Left lung (tissue), 10 donors: ENCODE results near the gene TENM3. TPM values are rescaled to one million over a fixed set of nuclear protein-coding genes. Genes with fewer than 3 reads are reported as not detected.

ENCODE experiments used
- ATAC-seq: fragments of 200-7000 bp; cut with Tn5 transposase; one replicate; pipeline ENCODE4 v1.9.1; 2020; ENCODE audit warnings: moderate library complexity
- DNase-seq, 4 donors: peaks; one replicate each; pipeline ENCODE4 v3.0.0-alpha.2; 2013 to 2020
- H3K27ac ChIP-seq, 2 donors: fragments of 200-600 bp; sonication (generic) in 1 of 2; one replicate each; pipeline versions ENCODE4 v1.5.0 to v1.8.0; 2020 to 2021
- H3K27me3 ChIP-seq, 2 donors: fragments of 200-600 bp; sonication (generic) in 1 of 2; one replicate each; pipeline versions ENCODE4 v1.5.0 to v1.8.0; 2020 to 2021
- H3K36me3 ChIP-seq, 2 donors: fragments of 200-600 bp; sonication (generic) in 1 of 2; one replicate each; pipeline versions ENCODE4 v1.5.0 to v1.8.0; 2020 to 2021
- H3K4me1 ChIP-seq, 2 donors: fragments of 200-600 bp; one replicate each; pipeline ENCODE4 v1.8.0; 2021
- H3K4me3 ChIP-seq, 2 donors: fragments of 200-600 bp; sonication (generic) in 1 of 2; one replicate each; pipeline versions ENCODE4 v1.5.0 to v1.8.0; 2020 to 2021; ENCODE audit warnings: mild to moderate bottlenecking in 1 of 2
- H3K9me3 ChIP-seq, 2 donors: fragments of 200-600 bp; sonication (generic) in 1 of 2; one replicate each; pipeline versions ENCODE4 v1.5.0 to v1.8.0; 2020 to 2021
- CTCF ChIP-seq, 2 donors: fragments of 200-600 bp; sonication (generic) in 1 of 2; IDR thresholded peaks; one replicate each; pipeline versions ENCODE4 v1.5.0 to v1.8.0; 2021; ENCODE audit warnings: antibody characterized with exemption in 2 of 2
- intact Hi-C, 2 donors: fragments of 100-400 bp; cut with DNase I; formaldehyde crosslinking; loops; one replicate each; pipeline versions ENCODE4 v1.11.2 to v1.14.2; 2022
- polyA plus RNA-seq, 6 donors: library from polyadenylated mRNA; unstranded; fragments of 120-200 nt; gene quantifications; one replicate each; pipeline ENCODE4 v1.2.1, GENCODE V29; 2013; ENCODE audit not compliant: insufficient read length in 6 of 6
- total RNA-seq, 2 donors: library from RNA; stranded (reverse); fragmentation: NEBNext Ultra II Directional; extraction: Animal tissue kit (Norgen Biotek cat#: 25700); gene quantifications; one replicate each; pipeline ENCODE4 v1.2.1, GENCODE V29; 2021
- donor health status: DM: no; HTN: yes; CAD: no.
- donor health status: DM: no; HTN: no; CAD: no.

Gene TENM3
- total and polyA plus RNA-seq, 8 donors = 2.2 to 5.6 (median 3.1) TPM

- H3K4me1 ChIP-seq = no peaks in the 10 kb centered on the region
- peaks cover 0 to 6% of the 10 kb centered on the region in 2 donors for H3K27me3 ChIP-seq
- H3K9me3 ChIP-seq = no peaks in the 10 kb centered on the region
- no peak for DNase-seq
- no peak overlapping the region for H3K4me3 ChIP-seq
- intact Hi-C loops = no loop called here
- no peak overlapping the region for H3K27ac ChIP-seq
- ATAC-seq = peak; percentile 62
- H3K36me3 ChIP-seq = no peaks in the 10 kb centered on the region
- TF ChIP-seq CTCF (IDR thresholded peaks at IDR 0.05) = no peak
These were observed 103.0 kb downstream of the TENM3 start for GRCh38 chr4:182346250-182346649.

GRCh38 chr4:182346675-182347375 is 103.6 kb downstream of the TENM3 start:
- DNase-seq (no peak), ATAC-seq (peak; percentile 39)
- Histone ChIP-seq H3K36me3 (no peaks in the 10 kb centered on the region), H3K9me3 (no peaks in the 10 kb centered on the region), H3K27ac (no peak overlapping the region), H3K27me3 (peaks cover 0 to 6% of the 10 kb centered on the region in 2 donors), H3K4me3 (no peak overlapping the region), H3K4me1 (no peaks in the 10 kb centered on the region)
- TF ChIP-seq CTCF (IDR thresholded peaks at IDR 0.05) = no peak
- intact Hi-C loops = no loop called here

GRCh38 chr4:182348779-182349326 is 105.7 kb downstream of the TENM3 start:
- H3K4me3 ChIP-seq = no peak overlapping the region
- no peaks in the 10 kb centered on the region for H3K36me3 ChIP-seq
- DNase-seq (peak in 1 of 4 donors; percentile 11), ATAC-seq (peak; percentile 78)
- H3K9me3 ChIP-seq = no peaks in the 10 kb centered on the region
- intact Hi-C loops = no loop called here
- H3K27ac ChIP-seq = no peak overlapping the region
- no peak for TF ChIP-seq CTCF (IDR thresholded peaks at IDR 0.05)
- H3K27me3 ChIP-seq = peaks cover 0 to 6% of the 10 kb centered on the region in 2 donors
- H3K4me1 ChIP-seq = no peaks in the 10 kb centered on the region

GRCh38 chr4:182350041-182350440 is 106.8 kb downstream of the TENM3 start:
- no peaks in the 10 kb centered on the region for H3K9me3 ChIP-seq
- no peaks in the 10 kb centered on the region for H3K27me3 ChIP-seq

More at GRCh38 chr4:182350041-182350440, 106.8 kb downstream of the TENM3 start:
- ATAC-seq = no peak
- Histone ChIP-seq H3K4me3 (no peak overlapping the region), H3K36me3 (no peaks in the 10 kb centered on the region), H3K27ac (no peak overlapping the region), H3K4me1 (no peaks in the 10 kb centered on the region)
- intact Hi-C loops = no loop called here
- peak in 1 of 4 donors; percentile 11 for DNase-seq
- TF ChIP-seq CTCF (IDR thresholded peaks at IDR 0.05) = no peak
